Thyroid gland (tissue), 4 donors: ENCODE results near the gene DISC1.

ENCODE experiments used
- POLR2A ChIP-seq, 2 donors: fragments of 450-650 bp; IDR thresholded peaks; one replicate each; pipeline ENCODE4 v1.6.1; 2017; ENCODE audit warnings: antibody characterized with exemption in 2 of 2, mild to moderate bottlenecking in 2 of 2, moderate library complexity in 1 of 2
- TF ChIP-seq, protein P1 (sequence below), 6 experiments: fragments of 200-600 bp in 3 of 6; fragments of 450-650 bp in 3 of 6; sonication (generic) in 3 of 6; IDR thresholded peaks; one replicate each; pipeline ENCODE4 v1.5.1; 2016 to 2019; ENCODE audit warnings: antibody characterized with exemption in 6 of 6, mild to moderate bottlenecking in 2 of 6, inconsistent platforms in 1 of 6, moderate library complexity in 1 of 6

DNA sequence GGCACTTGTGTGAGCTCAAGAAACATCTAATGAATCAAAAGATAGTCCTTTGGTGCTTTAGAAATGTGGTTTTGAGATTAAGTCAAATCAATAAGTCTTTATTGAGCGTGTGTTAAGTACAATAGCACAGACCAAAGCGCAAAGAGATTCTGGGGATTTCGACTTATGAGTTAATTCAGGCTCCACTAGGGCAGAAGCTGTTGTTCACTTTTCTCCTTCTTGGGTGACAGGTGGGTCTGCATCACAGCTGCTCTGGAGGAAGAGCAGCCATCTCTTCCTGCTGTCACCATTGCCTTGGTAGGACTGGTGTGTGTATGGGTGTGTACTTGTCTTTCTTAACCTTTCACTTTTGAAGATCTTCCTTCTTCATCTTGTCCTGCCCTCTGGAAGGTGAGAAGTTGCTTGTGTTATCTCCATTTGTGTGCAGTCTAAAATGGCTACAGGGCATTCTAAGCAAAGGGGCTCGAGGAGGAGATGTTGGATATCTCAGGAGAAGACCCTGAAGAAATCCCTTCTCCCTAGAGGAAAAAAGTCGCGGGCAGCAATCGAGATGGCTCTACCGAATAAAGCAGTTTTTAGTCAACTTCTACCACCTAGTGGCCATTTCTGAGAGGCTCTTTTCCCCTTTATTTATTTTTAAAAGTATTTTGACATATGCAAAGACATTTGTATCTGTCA, 22.9 kb upstream of the DISC1 start:
- TF ChIP-seq, protein P1, sequence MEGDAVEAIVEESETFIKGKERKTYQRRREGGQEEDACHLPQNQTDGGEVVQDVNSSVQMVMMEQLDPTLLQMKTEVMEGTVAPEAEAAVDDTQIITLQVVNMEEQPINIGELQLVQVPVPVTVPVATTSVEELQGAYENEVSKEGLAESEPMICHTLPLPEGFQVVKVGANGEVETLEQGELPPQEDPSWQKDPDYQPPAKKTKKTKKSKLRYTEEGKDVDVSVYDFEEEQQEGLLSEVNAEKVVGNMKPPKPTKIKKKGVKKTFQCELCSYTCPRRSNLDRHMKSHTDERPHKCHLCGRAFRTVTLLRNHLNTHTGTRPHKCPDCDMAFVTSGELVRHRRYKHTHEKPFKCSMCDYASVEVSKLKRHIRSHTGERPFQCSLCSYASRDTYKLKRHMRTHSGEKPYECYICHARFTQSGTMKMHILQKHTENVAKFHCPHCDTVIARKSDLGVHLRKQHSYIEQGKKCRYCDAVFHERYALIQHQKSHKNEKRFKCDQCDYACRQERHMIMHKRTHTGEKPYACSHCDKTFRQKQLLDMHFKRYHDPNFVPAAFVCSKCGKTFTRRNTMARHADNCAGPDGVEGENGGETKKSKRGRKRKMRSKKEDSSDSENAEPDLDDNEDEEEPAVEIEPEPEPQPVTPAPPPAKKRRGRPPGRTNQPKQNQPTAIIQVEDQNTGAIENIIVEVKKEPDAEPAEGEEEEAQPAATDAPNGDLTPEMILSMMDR (IDR thresholded peaks at IDR 0.05) = peak; percentile 48 to 81 (median 69)
- no peak for TF ChIP-seq POLR2A (IDR thresholded peaks at IDR 0.05)
